ENCODE measurements around the gene CLBA1. TPM values are rescaled to one million over a fixed set of nuclear protein-coding genes. Genes with fewer than 3 reads are reported as not detected.

Gene CLBA1
- total and polyA plus RNA-seq, 12 donors, result 6.3 to 22.5 (median 9.5) TPM

- TF ChIP-seq CTCF (IDR thresholded peaks at IDR 0.05) (no peak), POLR2A (IDR thresholded peaks at IDR 0.05) (no peak)
- Histone ChIP-seq H3K4me3 (peak overlapping the region in 1 of 4 donors; percentile 42), H3K27me3 (peaks cover 19% of the 10 kb centered on the region), H3K4me1 (replicated peaks in 1 of 2) (peaks cover 0 to 18% of the 10 kb centered on the region in 2 donors), H3K27ac (peak overlapping the region in 1 of 5 donors; percentile 22), H3K9me3 (replicated peaks in 1 of 3) (no peaks in the 10 kb centered on the region), H3K36me3 (replicated peaks in 1 of 2) (no peaks in the 10 kb centered on the region)
- intact Hi-C loops (cut with DNase I), result no loop called here
- peak in 1 of 7 donors; percentile 14 for DNase-seq
- WGBS, 4 donors, result 7 to 12% (median 8%) methylated on average over 4 to 36 of the region's 36 CpGs
These were observed 18.0 kb upstream of the CLBA1 start for GRCh38 chr14:104967386-104968152.

- Histone ChIP-seq H3K4me1 (replicated peaks in 1 of 2) (peaks cover under 1 to 23% of the 10 kb centered on the region in 2 donors), H3K36me3 (replicated peaks in 1 of 2) (no peaks in the 10 kb centered on the region), H3K27ac (peak overlapping the region in 1 of 5 donors; percentile 22), H3K4me3 (peak overlapping the region in 1 of 4 donors; percentile 42), H3K27me3 (peaks cover 19% of the 10 kb centered on the region), H3K9me3 (replicated peaks in 1 of 3) (no peaks in the 10 kb centered on the region)
- 10 to 25% (median 17%) methylated on average over 4 to 12 of the region's 12 CpGs for WGBS, 4 donors
- intact Hi-C loops (cut with DNase I), result no loop called here
- no peak for TF ChIP-seq CTCF (IDR thresholded peaks at IDR 0.05)
- no peak for TF ChIP-seq POLR2A (IDR thresholded peaks at IDR 0.05)
- DNase-seq, result peak in 5 of 7 donors; percentile 43 to 62 (median 51)
These were observed 17.4 kb upstream of the CLBA1 start for GRCh38 chr14:104968153-104968527.

- H3K4me1 ChIP-seq (replicated peaks in 1 of 2), result peaks cover 7 to 28% of the 10 kb centered on the region in 2 donors
- no peak overlapping the region for H3K27ac ChIP-seq
- intact Hi-C loops (cut with DNase I), result no loop called here
- DNase-seq, result peak; percentile 49 to 83 (median 77)
- H3K36me3 ChIP-seq (replicated peaks in 1 of 2), result no peaks in the 10 kb centered on the region
- H3K4me3 ChIP-seq, result no peak overlapping the region
- TF ChIP-seq CTCF (IDR thresholded peaks at IDR 0.05) (peak in 3 of 6 experiments; percentile 8 to 40 (median 26)), POLR2A (IDR thresholded peaks at IDR 0.05) (no peak)
- peaks cover 19% of the 10 kb centered on the region for H3K27me3 ChIP-seq
- no peaks in the 10 kb centered on the region for H3K9me3 ChIP-seq (replicated peaks in 1 of 3)
- 34 to 57% (median 39%) methylated on average over 8 to 21 of the region's 21 CpGs for WGBS, 4 donors
These were observed 16.8 kb upstream of the CLBA1 start for GRCh38 chr14:104968541-104969401.

GRCh38 chr14:104969741-104970230, 15.8 kb upstream of the CLBA1 start:
- TF ChIP-seq CTCF (IDR thresholded peaks at IDR 0.05) (no peak), POLR2A (IDR thresholded peaks at IDR 0.05) (no peak)
- peaks cover 13 to 36% of the 10 kb centered on the region in 2 donors for H3K4me1 ChIP-seq (replicated peaks in 1 of 2)
- intact Hi-C loops (cut with DNase I), result loop anchor here in 1 of 2 donors (5.0 kb wide), 1 partner anchor 37 kb away; no protein-coding TSS in a partner anchor
- no peaks in the 10 kb centered on the region for H3K9me3 ChIP-seq (replicated peaks in 1 of 3)
- no peak overlapping the region for H3K4me3 ChIP-seq
- H3K27ac ChIP-seq, result no peak overlapping the region
- 84 to 100% (median 88%) methylated on average over 2 to 10 of the region's 10 CpGs; no CpG with 5 or more reads in 1 of the 4 donors for WGBS, 4 donors
- DNase-seq, result peak in 1 of 7 donors; percentile 13
- H3K36me3 ChIP-seq (replicated peaks in 1 of 2), result no peaks in the 10 kb centered on the region
- H3K27me3 ChIP-seq, result peaks cover 19% of the 10 kb centered on the region
